NCI-H2107 treated with DMSO at 0.1 percent for 48 hours (cell line): Measurements from ENCODE around the gene DIAPH3.
"Not testable (repeated sequence)": the region's sequence is repeated elsewhere in the genome, so short reads cannot be mapped to it uniquely, and the experiment has no call there.

Experiments
- DNase-seq: peaks from one replicate; lab custom pipeline; 2025; ENCODE audit not compliant: unreplicated experiment; lab: John Stamatoyannopoulos, UW

The DIAPH3 gene

GRCh38 chr13:60163478-60164233 is at the start of gene DIAPH3:
DIAPH3 (minus strand) TSS chr13:60163928; CDS start chr13:60163766, 162 bp downstream.
- peak; percentile 82 for DNase-seq

GRCh38 chr13:60213236-60213744 is 49.6 kb upstream of the DIAPH3 start:
- no peak for DNase-seq

- no peak for DNase-seq
Observed at GRCh38 chr13:60211548-60211947, 47.8 kb upstream of the DIAPH3 start.

- no peak for DNase-seq
Observed at GRCh38 chr13:60210510-60211330, 47.0 kb upstream of the DIAPH3 start.

GRCh38 chr13:60205499-60205898 is 41.8 kb upstream of the DIAPH3 start:
- DNase-seq = not testable (repeated sequence)

- DNase-seq = no peak
Observed at GRCh38 chr13:60201286-60201685, 37.6 kb upstream of the DIAPH3 start.

- DNase-seq = not testable (repeated sequence)
Observed at GRCh38 chr13:60195893-60196292, 32.2 kb upstream of the DIAPH3 start.

- no peak for DNase-seq
Observed at GRCh38 chr13:60182907-60183306, 19.2 kb upstream of the DIAPH3 start.

- DNase-seq = no peak
Observed at GRCh38 chr13:60178327-60178726, 14.6 kb upstream of the DIAPH3 start.

GRCh38 chr13:60175571-60175970 is 11.8 kb upstream of the DIAPH3 start:
- DNase-seq = no peak

GRCh38 chr13:60174113-60174512 is 10.4 kb upstream of the DIAPH3 start:
- no peak for DNase-seq

- DNase-seq = no peak
Observed at GRCh38 chr13:60172111-60172510, 8.4 kb upstream of the DIAPH3 start.

GRCh38 chr13:60170414-60170813 is 6.7 kb upstream of the DIAPH3 start:
- no peak for DNase-seq

GRCh38 chr13:60169239-60170031 is 5.7 kb upstream of the DIAPH3 start:
- DNase-seq = no peak

- DNase-seq = no peak
Observed at GRCh38 chr13:60167121-60167520, 3.4 kb upstream of the DIAPH3 start.

- DNase-seq = no peak
Observed at GRCh38 chr13:60165391-60166099, 1.8 kb upstream of the DIAPH3 start.

- no peak for DNase-seq
Observed at GRCh38 chr13:60164234-60164889, 634 bp upstream of the DIAPH3 start.

- no peak for DNase-seq
Observed at GRCh38 chr13:60162096-60162495, 1.6 kb downstream of the DIAPH3 start.

- no peak for DNase-seq
Observed at GRCh38 chr13:60158321-60158801, 5.4 kb downstream of the DIAPH3 start.

- DNase-seq = no peak
Observed at GRCh38 chr13:60155978-60156377, 7.8 kb downstream of the DIAPH3 start.
